ENCODE results near the gene PKNOX2.

DNA sequence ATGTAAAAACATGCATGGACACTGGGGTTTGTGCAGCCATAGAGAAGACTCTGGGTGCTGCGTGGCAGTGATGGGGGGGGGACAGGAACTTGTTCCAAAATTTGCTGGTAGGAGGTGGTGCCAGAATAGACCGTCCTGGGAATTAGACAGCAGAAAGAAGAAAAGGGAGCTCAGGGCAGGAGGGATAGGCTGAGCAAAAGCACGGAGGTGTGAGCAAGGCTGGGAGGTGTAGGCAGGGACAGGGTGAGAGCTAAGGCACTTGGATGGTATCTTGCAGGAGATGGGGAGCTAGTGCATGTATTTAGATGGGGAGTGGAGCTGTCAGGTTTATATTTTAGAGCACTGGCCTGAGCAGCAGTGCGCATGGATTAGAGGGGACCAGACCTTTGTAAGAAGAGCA is 53.8 kb downstream of the PKNOX2 start:
- TF ChIP-seq, protein P1, sequence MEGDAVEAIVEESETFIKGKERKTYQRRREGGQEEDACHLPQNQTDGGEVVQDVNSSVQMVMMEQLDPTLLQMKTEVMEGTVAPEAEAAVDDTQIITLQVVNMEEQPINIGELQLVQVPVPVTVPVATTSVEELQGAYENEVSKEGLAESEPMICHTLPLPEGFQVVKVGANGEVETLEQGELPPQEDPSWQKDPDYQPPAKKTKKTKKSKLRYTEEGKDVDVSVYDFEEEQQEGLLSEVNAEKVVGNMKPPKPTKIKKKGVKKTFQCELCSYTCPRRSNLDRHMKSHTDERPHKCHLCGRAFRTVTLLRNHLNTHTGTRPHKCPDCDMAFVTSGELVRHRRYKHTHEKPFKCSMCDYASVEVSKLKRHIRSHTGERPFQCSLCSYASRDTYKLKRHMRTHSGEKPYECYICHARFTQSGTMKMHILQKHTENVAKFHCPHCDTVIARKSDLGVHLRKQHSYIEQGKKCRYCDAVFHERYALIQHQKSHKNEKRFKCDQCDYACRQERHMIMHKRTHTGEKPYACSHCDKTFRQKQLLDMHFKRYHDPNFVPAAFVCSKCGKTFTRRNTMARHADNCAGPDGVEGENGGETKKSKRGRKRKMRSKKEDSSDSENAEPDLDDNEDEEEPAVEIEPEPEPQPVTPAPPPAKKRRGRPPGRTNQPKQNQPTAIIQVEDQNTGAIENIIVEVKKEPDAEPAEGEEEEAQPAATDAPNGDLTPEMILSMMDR (IDR thresholded peaks at IDR 0.05; ENCODE audit: control extremely low read depth in 1 of 3, insufficient read depth in 1 of 3, low read depth in 1 of 3, low read length in 3 of 3), result no peak
- TF ChIP-seq NRF1 (IDR thresholded peaks at IDR 0.05; ENCODE audit: low read depth, low read length) (no peak), POLR2AphosphoS5 (IDR thresholded peaks at IDR 0.05; ENCODE audit: low read depth, low read length) (no peak), MAFK (IDR thresholded peaks at IDR 0.05; ENCODE audit: low read depth, low read length) (no peak), EP300 (IDR thresholded peaks at IDR 0.05; ENCODE audit: borderline replicate concordance in 1 of 2, low read depth in 2 of 2, low read length in 2 of 2) (no peak)
- TF ChIP-seq, protein P2, sequence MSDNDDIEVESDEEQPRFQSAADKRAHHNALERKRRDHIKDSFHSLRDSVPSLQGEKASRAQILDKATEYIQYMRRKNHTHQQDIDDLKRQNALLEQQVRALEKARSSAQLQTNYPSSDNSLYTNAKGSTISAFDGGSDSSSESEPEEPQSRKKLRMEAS (IDR thresholded peaks at IDR 0.05), result no peak

All from H1 (cell line).